ENCODE data around the gene C14orf180.

C14orf180 gene

DNA sequence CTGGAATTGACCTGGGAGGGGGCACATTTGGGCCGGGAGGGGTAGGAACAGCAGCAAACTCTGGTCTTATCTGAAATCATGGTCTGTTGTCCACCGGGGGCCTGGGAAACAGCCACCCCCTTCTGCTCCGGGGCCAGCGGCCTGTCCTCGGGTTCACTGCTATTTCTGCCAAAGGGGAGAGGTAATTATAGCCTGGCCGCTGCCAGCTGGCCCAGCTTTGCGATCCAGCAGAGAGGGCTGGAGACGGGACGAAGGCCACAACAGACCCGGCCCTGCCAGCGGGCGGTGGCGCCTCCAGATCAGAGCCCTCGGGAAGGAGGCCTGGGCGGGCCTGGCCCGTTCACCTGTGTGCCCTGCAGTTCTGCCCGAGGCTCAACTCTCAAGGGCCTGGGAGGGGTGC, at the start of gene C14orf180:
C14orf180 (plus strand) TSS at position 258 of the 400 bp plus-strand sequence. CDS start 6,667 bp downstream, outside the sequence.
- no peak for DNase-seq

DNA sequence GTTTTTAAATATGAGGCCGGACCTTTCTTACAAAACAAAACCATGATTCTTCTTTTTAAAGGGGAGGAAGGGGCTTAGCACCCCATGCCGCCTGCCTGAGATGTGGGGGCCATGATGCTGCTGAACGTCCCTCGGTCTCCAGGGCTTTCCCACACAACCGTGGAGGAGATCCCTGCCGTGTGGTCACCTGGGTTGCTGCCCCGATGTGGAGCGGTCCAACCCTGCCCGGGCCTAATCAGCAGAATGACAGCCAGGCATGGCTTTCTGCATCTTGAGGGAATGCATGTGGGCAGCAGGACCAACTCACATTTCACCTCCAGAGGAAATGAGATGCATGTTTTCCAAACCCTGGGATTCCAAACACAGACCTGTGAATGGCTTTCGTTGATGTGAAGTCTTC, 48.9 kb upstream of the C14orf180 start:
- DNase-seq, result no peak

- no peak for DNase-seq
Measured at GRCh38 chr14:104531421-104532190, 48.0 kb upstream of the C14orf180 start.

DNA sequence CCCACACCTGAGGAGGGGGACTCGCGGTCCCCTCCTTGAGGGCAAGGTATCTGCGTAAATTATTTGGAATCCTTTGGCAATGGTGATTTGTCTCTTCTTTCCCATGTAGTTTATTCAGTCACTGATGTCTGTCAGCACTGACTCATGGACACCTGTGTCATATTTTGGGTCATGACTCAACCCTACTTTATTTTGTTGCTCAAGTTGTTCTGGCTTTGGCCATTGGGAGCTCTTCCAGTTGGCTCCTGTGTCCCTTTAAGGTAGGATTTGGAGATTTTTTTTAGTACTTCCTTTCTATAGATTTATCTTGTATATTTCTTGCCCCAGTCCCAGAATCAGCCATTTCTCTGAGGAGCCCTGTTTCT, 47.4 kb upstream of the C14orf180 start:
- DNase-seq, result no peak

- no peak for DNase-seq
Measured at GRCh38 chr14:104534036-104534435, 45.5 kb upstream of the C14orf180 start.

- DNase-seq, result no peak
Measured at GRCh38 chr14:104536942-104537612, 42.5 kb upstream of the C14orf180 start.

- DNase-seq, result no peak
Measured at GRCh38 chr14:104537613-104537988, 42.0 kb upstream of the C14orf180 start.

- no peak for DNase-seq
Measured at GRCh38 chr14:104541905-104542465, 37.6 kb upstream of the C14orf180 start.

GRCh38 chr14:104542871-104543830, 36.4 kb upstream of the C14orf180 start:
- no peak for DNase-seq

GRCh38 chr14:104544362-104544961, 35.1 kb upstream of the C14orf180 start:
- DNase-seq, result no peak

- no peak for DNase-seq
Measured at GRCh38 chr14:104545151-104545941, 34.2 kb upstream of the C14orf180 start.

DNA sequence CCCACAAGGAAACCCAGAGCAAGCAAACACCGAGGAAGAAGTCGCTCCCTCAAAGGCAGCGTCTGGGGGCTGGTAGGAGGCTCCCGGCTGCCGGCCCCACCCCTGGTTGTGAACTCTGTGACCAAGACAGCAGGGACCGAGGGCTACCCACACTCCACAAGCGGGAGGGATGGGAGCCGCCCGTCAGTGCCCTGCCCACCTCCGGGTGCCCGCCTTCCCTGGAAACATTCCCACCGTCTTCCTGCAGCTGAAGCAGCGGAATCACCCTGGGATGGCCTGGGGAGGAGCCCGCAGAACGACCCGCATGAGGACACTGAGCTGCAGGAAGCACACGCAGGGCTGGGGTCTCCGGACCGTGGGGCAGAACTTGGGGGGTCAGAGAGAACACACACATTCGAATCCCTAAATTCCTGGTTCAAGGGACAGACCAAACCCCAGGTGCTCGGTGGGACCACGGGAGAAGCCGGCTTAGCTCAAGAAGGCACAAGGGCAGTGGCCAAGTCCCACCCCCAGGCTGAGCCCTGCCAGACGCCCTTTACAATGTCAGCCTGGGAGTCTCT, 33.5 kb upstream of the C14orf180 start:
- DNase-seq, result no peak

DNA sequence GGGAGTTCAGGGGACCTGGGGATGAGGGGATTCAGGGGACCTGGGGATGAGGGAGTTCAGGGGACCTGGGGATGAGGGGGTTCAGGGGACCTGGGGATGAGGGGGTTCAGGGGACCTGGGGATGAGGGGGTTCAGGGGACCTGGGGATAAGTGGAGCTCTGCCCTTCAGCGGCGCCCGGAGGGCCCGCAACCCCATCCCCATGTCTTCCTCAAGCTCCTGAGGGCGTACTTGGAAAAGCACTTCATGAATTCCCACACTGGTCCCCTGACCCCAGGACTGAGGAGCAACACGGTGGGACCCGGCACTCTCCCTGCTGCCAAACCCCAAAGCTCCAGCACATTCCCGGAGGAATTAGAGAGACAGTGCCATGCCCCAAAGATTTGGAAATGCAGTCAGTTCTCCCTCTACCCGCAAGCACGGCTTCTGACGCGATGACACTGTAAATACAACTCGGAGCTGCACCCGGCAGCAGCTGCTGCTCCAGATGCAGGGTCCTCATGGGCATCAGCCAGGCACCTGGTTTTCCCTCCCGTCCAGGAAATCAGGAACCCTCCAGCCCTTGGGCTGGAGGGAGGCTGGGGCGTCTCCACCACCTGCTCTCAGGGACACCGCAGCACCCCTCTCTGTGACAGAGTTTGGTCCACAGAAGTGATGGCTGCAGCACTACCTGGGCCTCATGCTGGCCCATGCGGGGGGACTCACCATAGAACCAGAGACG, 32.8 kb upstream of the C14orf180 start:
- no peak for DNase-seq

GRCh38 chr14:104547310-104547997, 32.1 kb upstream of the C14orf180 start:
- DNase-seq, result no peak

- no peak for DNase-seq
Measured at GRCh38 chr14:104547998-104548700, 31.4 kb upstream of the C14orf180 start.

- no peak for DNase-seq
Measured at GRCh38 chr14:104548802-104549535, 30.6 kb upstream of the C14orf180 start.

- no peak for DNase-seq
Measured at GRCh38 chr14:104549536-104550339, 29.8 kb upstream of the C14orf180 start.

All from activated CD8-positive, alpha-beta memory T cell treated with anti-CD3 and anti-CD28 coated beads for 24 hours (primary cell).